GM21717 (cell line): ENCODE measurements around the gene GSK3A.
A peak's percentile ranks its signal among the peaks of the same experiment; 100 is the strongest.

ENCODE experiments used
- ATAC-seq: cut with Tn5 transposase; IDR thresholded peaks from one replicate; pipeline ENCODE4 v1.9.1; 2021; ENCODE audit warnings: mild to moderate bottlenecking, moderate library complexity; ENCODE audit not compliant: unreplicated experiment

The GSK3A gene

GRCh38 chr19:42281146-42281826 is 38.9 kb upstream of the GSK3A start:
- no peak for ATAC-seq

GRCh38 chr19:42280815-42281145 is 38.4 kb upstream of the GSK3A start:
- ATAC-seq, result no peak

GRCh38 chr19:42279902-42280814 is 37.8 kb upstream of the GSK3A start:
- ATAC-seq, result peak; percentile 27

- ATAC-seq, result no peak
Measured at GRCh38 chr19:42279155-42279901, 36.9 kb upstream of the GSK3A start.

GRCh38 chr19:42278452-42279154 is 36.2 kb upstream of the GSK3A start:
- no peak for ATAC-seq

GRCh38 chr19:42277821-42278451 is 35.5 kb upstream of the GSK3A start:
- ATAC-seq, result no peak

GRCh38 chr19:42276821-42277220 is 34.4 kb upstream of the GSK3A start:
- ATAC-seq, result no peak

- no peak for ATAC-seq
Measured at GRCh38 chr19:42276284-42276683, 33.9 kb upstream of the GSK3A start.

- no peak for ATAC-seq
Measured at GRCh38 chr19:42275517-42275916, 33.1 kb upstream of the GSK3A start.

- ATAC-seq, result no peak
Measured at GRCh38 chr19:42275103-42275502, 32.7 kb upstream of the GSK3A start.

- no peak for ATAC-seq
Measured at GRCh38 chr19:42274065-42274682, 31.8 kb upstream of the GSK3A start.

GRCh38 chr19:42273407-42274064 is 31.1 kb upstream of the GSK3A start:
- no peak for ATAC-seq

- no peak for ATAC-seq
Measured at GRCh38 chr19:42272989-42273406, 30.6 kb upstream of the GSK3A start.

- no peak for ATAC-seq
Measured at GRCh38 chr19:42272535-42272897, 30.1 kb upstream of the GSK3A start.

GRCh38 chr19:42271861-42272534 is 29.6 kb upstream of the GSK3A start:
- ATAC-seq, result no peak

- no peak for ATAC-seq
Measured at GRCh38 chr19:42271045-42271419, 28.6 kb upstream of the GSK3A start.

- ATAC-seq, result no peak
Measured at GRCh38 chr19:42270346-42271044, 28.1 kb upstream of the GSK3A start.
